ENCODE results near the gene ANAPC5.

GRCh38 chr12:121297435-121297991 lies 54.7 kb downstream of the ANAPC5 start:
- TF ChIP-seq POLR2AphosphoS5 (IDR thresholded peaks at IDR 0.05; ENCODE audit: low read depth, low read length) (no peak), REST (IDR thresholded peaks at IDR 0.05; ENCODE audit: insufficient read depth in 1 of 2, low read depth in 2 of 2, low read length in 2 of 2) (no peak), SIN3A (IDR thresholded peaks at IDR 0.05; ENCODE audit: borderline replicate concordance, insufficient read depth, low read length) (no peak), TAF1 (IDR thresholded peaks at IDR 0.05; ENCODE audit: borderline replicate concordance, insufficient read depth, low read length) (no peak), FOXP2 (optimal IDR thresholded peaks at IDR 0.05; ENCODE audit: borderline replicate concordance, extremely low read depth, extremely low read length, insufficient read depth) (no peak)
